H1 (cell line): ENCODE data around the gene GBA2. TPM values are rescaled to one million over a fixed set of nuclear protein-coding genes. Genes with fewer than 3 reads are reported as not detected.

Source experiments
- CHD7 ChIP-seq: fragments of 300-600 bp; sonication (generic); IDR thresholded peaks from 2 replicates; pipeline ENCODE4 v1.7.1; 2012; ENCODE audit warnings: low read length, moderate library complexity, mild to moderate bottlenecking, inconsistent platforms; ENCODE audit not compliant: insufficient replicate concordance
- GABPA ChIP-seq: IDR thresholded peaks from 2 replicates; pipeline ENCODE4 v1.6.1; 2011; ENCODE audit warnings: mild to moderate bottlenecking, low read length, moderate library complexity, borderline replicate concordance; ENCODE audit not compliant: insufficient read depth
- MAX ChIP-seq: IDR thresholded peaks from 2 replicates; pipeline ENCODE4 v1.6.1; 2012; ENCODE audit warnings: inconsistent platforms
- RBBP5 ChIP-seq: IDR thresholded peaks from 2 replicates; pipeline ENCODE4 v1.7.1; 2012; ENCODE audit warnings: low read depth, mild to moderate bottlenecking, inconsistent platforms, low read length, moderate library complexity, borderline replicate concordance
- SP2 ChIP-seq: IDR thresholded peaks from 2 replicates; pipeline ENCODE4 v1.6.1; 2012; ENCODE audit warnings: mild to moderate bottlenecking, low read length, inconsistent platforms
- SRF ChIP-seq: IDR thresholded peaks from 2 replicates; pipeline ENCODE4 v1.6.1; 2011; ENCODE audit warnings: mild to moderate bottlenecking, low read depth, low read length, moderate library complexity
- SUZ12 ChIP-seq: fragments of 200-600 bp; sonication (generic); IDR thresholded peaks from 2 replicates; pipeline ENCODE4 v1.6.1; 2012; ENCODE audit warnings: mild to moderate bottlenecking, inconsistent platforms, low read length, moderate library complexity, mixed read lengths
- TEAD4 ChIP-seq: IDR thresholded peaks from 2 replicates; pipeline ENCODE4 v1.6.1; 2012; ENCODE audit warnings: low read depth, low read length, inconsistent platforms, mixed read lengths
- YY1 ChIP-seq: IDR thresholded peaks from 2 replicates; pipeline ENCODE4 v1.6.1; 2011; ENCODE audit warnings: low read depth, mild to moderate bottlenecking, low read length
- polyA plus RNA-seq, 7 experiments: library from polyadenylated mRNA; depleted of rRNA in 3 of 7; stranded (reverse) in 5 of 7; unstranded in 2 of 7; fragments of >200 nt in 5 of 7; fragments of 200-250 nt in 2 of 7; gene quantifications; 1 replicate in 5 of 7; 2 replicates in 1 of 7; 4 replicates in 1 of 7; pipeline versions ENCODE4 v1.2.1 to v1.2.3, GENCODE V29; 2011 to 2013; ENCODE audit warnings: missing spikeins in 2 of 7, mixed read lengths in 2 of 7
- total RNA-seq: library from RNA; stranded (reverse); fragmentation: NEBNext Ultra II Directional; extraction: Animal tissue kit (Norgen Biotek cat#: 25700); gene quantifications from 2 replicates; pipeline ENCODE4 v1.2.1, GENCODE V29; 2021

The GBA2 gene
- total and polyA plus RNA-seq, 2 of the 8 experiments (the other 6 are each of a cell fraction or from before 2014, with no cell fraction given), result 64.2 to 71.9 TPM

- no peak for TF ChIP-seq CHD7
- no peak for TF ChIP-seq GABPA
- TF ChIP-seq SRF, result no peak
- no peak for TF ChIP-seq TEAD4
- TF ChIP-seq RBBP5, result no peak
- TF ChIP-seq YY1, result no peak
- TF ChIP-seq SP2, result no peak
- TF ChIP-seq SUZ12, result no peak
- no peak for TF ChIP-seq MAX
Measured at GRCh38 chr9:35767458-35767857, 18.4 kb upstream of the GBA2 start (continued).
